Measurements from ENCODE around the gene TMEM63C.

The TMEM63C gene

GRCh38 chr14:77231721-77232120 lies 50.1 kb downstream of the TMEM63C start:
- DNase-seq (ENCODE audit: insufficient read length) = no peak
- no peak for FAIRE-seq
- TF ChIP-seq TAF1 (IDR thresholded peaks at IDR 0.05; ENCODE audit: borderline replicate concordance, low read depth, low read length) (no peak), POLR2A (IDR thresholded peaks at IDR 0.05; ENCODE audit: low read depth, low read length) (no peak), POLR2AphosphoS5 (IDR thresholded peaks at IDR 0.05; ENCODE audit: low read depth, low read length) (no peak)

- TF ChIP-seq POLR2A (IDR thresholded peaks at IDR 0.05; ENCODE audit: low read depth, low read length) (no peak), TAF1 (IDR thresholded peaks at IDR 0.05; ENCODE audit: borderline replicate concordance, low read depth, low read length) (no peak), POLR2AphosphoS5 (IDR thresholded peaks at IDR 0.05; ENCODE audit: low read depth, low read length) (no peak)
- FAIRE-seq (no peak), DNase-seq (ENCODE audit: insufficient read length) (no peak)
Measured at GRCh38 chr14:77236814-77237213, 55.2 kb downstream of the TMEM63C start.

- no peak for TF ChIP-seq POLR2A (IDR thresholded peaks at IDR 0.05; ENCODE audit: low read depth, low read length)
- TF ChIP-seq TAF1 (IDR thresholded peaks at IDR 0.05; ENCODE audit: borderline replicate concordance, low read depth, low read length) = no peak
- no peak for TF ChIP-seq POLR2AphosphoS5 (IDR thresholded peaks at IDR 0.05; ENCODE audit: low read depth, low read length)
- FAIRE-seq (no peak), DNase-seq (ENCODE audit: insufficient read length) (no peak)
Measured at GRCh38 chr14:77238356-77238755, 56.8 kb downstream of the TMEM63C start.

- no peak for TF ChIP-seq TAF1 (IDR thresholded peaks at IDR 0.05; ENCODE audit: borderline replicate concordance, low read depth, low read length)
- TF ChIP-seq POLR2AphosphoS5 (IDR thresholded peaks at IDR 0.05; ENCODE audit: low read depth, low read length) = no peak
- no peak for TF ChIP-seq POLR2A (IDR thresholded peaks at IDR 0.05; ENCODE audit: low read depth, low read length)
- no peak for FAIRE-seq
- no peak for DNase-seq (ENCODE audit: insufficient read length)
Measured at GRCh38 chr14:77238996-77239395, 57.4 kb downstream of the TMEM63C start.

- no peak for FAIRE-seq
- TF ChIP-seq POLR2A (IDR thresholded peaks at IDR 0.05; ENCODE audit: low read depth, low read length) (no peak), POLR2AphosphoS5 (IDR thresholded peaks at IDR 0.05; ENCODE audit: low read depth, low read length) (no peak), TAF1 (IDR thresholded peaks at IDR 0.05; ENCODE audit: borderline replicate concordance, low read depth, low read length) (no peak)
Measured at GRCh38 chr14:77239412-77239811, 57.8 kb downstream of the TMEM63C start.

GRCh38 chr14:77240336-77240915 lies 58.8 kb downstream of the TMEM63C start:
- no peak for DNase-seq (ENCODE audit: insufficient read length)
- TF ChIP-seq POLR2A (IDR thresholded peaks at IDR 0.05; ENCODE audit: low read depth, low read length) (no peak), TAF1 (IDR thresholded peaks at IDR 0.05; ENCODE audit: borderline replicate concordance, low read depth, low read length) (no peak), POLR2AphosphoS5 (IDR thresholded peaks at IDR 0.05; ENCODE audit: low read depth, low read length) (no peak)
- FAIRE-seq = no peak

More at GRCh38 chr14:77239412-77239811, 57.8 kb downstream of the TMEM63C start:
- DNase-seq (ENCODE audit: insufficient read length) = no peak

GRCh38 chr14:77241955-77242354 lies 60.4 kb downstream of the TMEM63C start:
- no peak for TF ChIP-seq POLR2AphosphoS5 (IDR thresholded peaks at IDR 0.05; ENCODE audit: low read depth, low read length)
- no peak for FAIRE-seq
- no peak for DNase-seq (ENCODE audit: insufficient read length)

- no peak for TF ChIP-seq POLR2A (IDR thresholded peaks at IDR 0.05; ENCODE audit: low read depth, low read length)
- no peak for DNase-seq (ENCODE audit: insufficient read length)
- FAIRE-seq = no peak
Measured at GRCh38 chr14:77242752-77243151, 61.2 kb downstream of the TMEM63C start.

GRCh38 chr14:77243853-77244252 lies 62.3 kb downstream of the TMEM63C start:
- no peak for FAIRE-seq
- TF ChIP-seq POLR2AphosphoS5 (IDR thresholded peaks at IDR 0.05; ENCODE audit: low read depth, low read length) (no peak), POLR2A (IDR thresholded peaks at IDR 0.05; ENCODE audit: low read depth, low read length) (no peak), TAF1 (IDR thresholded peaks at IDR 0.05; ENCODE audit: borderline replicate concordance, low read depth, low read length) (no peak)
- no peak for DNase-seq (ENCODE audit: insufficient read length)

- DNase-seq (ENCODE audit: insufficient read length) (no peak), FAIRE-seq (no peak)
- TF ChIP-seq POLR2A (IDR thresholded peaks at IDR 0.05; ENCODE audit: low read depth, low read length) = no peak
Measured at GRCh38 chr14:77245820-77246219, 64.2 kb downstream of the TMEM63C start.

- no peak for TF ChIP-seq TAF1 (IDR thresholded peaks at IDR 0.05; ENCODE audit: borderline replicate concordance, low read depth, low read length)
- no peak for TF ChIP-seq POLR2AphosphoS5 (IDR thresholded peaks at IDR 0.05; ENCODE audit: low read depth, low read length)
- no peak for TF ChIP-seq POLR2A (IDR thresholded peaks at IDR 0.05; ENCODE audit: low read depth, low read length)
- FAIRE-seq (no peak), DNase-seq (ENCODE audit: insufficient read length) (no peak)
Measured at GRCh38 chr14:77246784-77247183, 65.2 kb downstream of the TMEM63C start.

GRCh38 chr14:77248666-77249065 lies 67.1 kb downstream of the TMEM63C start:
- TF ChIP-seq TAF1 (IDR thresholded peaks at IDR 0.05; ENCODE audit: borderline replicate concordance, low read depth, low read length) (no peak), POLR2A (IDR thresholded peaks at IDR 0.05; ENCODE audit: low read depth, low read length) (no peak), POLR2AphosphoS5 (IDR thresholded peaks at IDR 0.05; ENCODE audit: low read depth, low read length) (no peak)
- FAIRE-seq (no peak), DNase-seq (ENCODE audit: insufficient read length) (no peak)

GRCh38 chr14:77249286-77249685 lies 67.7 kb downstream of the TMEM63C start:
- DNase-seq (ENCODE audit: insufficient read length) (no peak), FAIRE-seq (no peak)
- no peak for TF ChIP-seq POLR2AphosphoS5 (IDR thresholded peaks at IDR 0.05; ENCODE audit: low read depth, low read length)
- no peak for TF ChIP-seq POLR2A (IDR thresholded peaks at IDR 0.05; ENCODE audit: low read depth, low read length)
- TF ChIP-seq TAF1 (IDR thresholded peaks at IDR 0.05; ENCODE audit: borderline replicate concordance, low read depth, low read length) = no peak
